Natural killer cell (primary cell): ENCODE results near the gene RGS6. TPM values are rescaled to one million over a fixed set of nuclear protein-coding genes. Genes with fewer than 3 reads are reported as not detected.

Experiments used
- ATAC-seq, 3 donors: fragments of 150-1000 bp in 2 of 3; fragments of 200-7000 bp in 1 of 3; cut with Tn5 transposase; 1 replicate in 1 of 3; 2 replicates in 2 of 3; pipeline ENCODE4 v1.10.0; 2021; ENCODE audit warnings: mild to moderate bottlenecking in 2 of 3, moderate library complexity in 2 of 3
- DNase-seq, 2 donors: peaks; one replicate each; pipeline versions ENCODE4 v3.0.0 to v3.0.0-alpha.2; 2013 to 2021; ENCODE audit warnings: mixed read lengths in 1 of 2
- H3K27ac ChIP-seq: one replicate; pipeline ENCODE4 v1.5.1; 2013; ENCODE audit warnings: mild to moderate bottlenecking, low read length
- H3K27me3 ChIP-seq: one replicate; pipeline ENCODE4 v1.6.1; 2013; ENCODE audit warnings: low read length; ENCODE audit not compliant: control insufficient read depth, insufficient read depth
- H3K36me3 ChIP-seq: one replicate; pipeline ENCODE4 v1.6.1; 2013; ENCODE audit warnings: low read length; ENCODE audit not compliant: control insufficient read depth, insufficient read depth
- H3K4me1 ChIP-seq: one replicate; pipeline ENCODE4 v1.6.1; 2013; ENCODE audit warnings: low read length; ENCODE audit not compliant: control insufficient read depth, insufficient read depth
- H3K4me3 ChIP-seq: one replicate; pipeline ENCODE4 v1.5.1; 2013; ENCODE audit warnings: low read length
- H3K9me3 ChIP-seq: one replicate; pipeline ENCODE4 v1.6.1; 2013; ENCODE audit warnings: low read length; ENCODE audit not compliant: control insufficient read depth, insufficient read depth
- H3K27ac Mint-ChIP-seq, 2 donors: one replicate each; pipeline ENCODE4 v1.8.0; 2022; ENCODE audit warnings: mild to moderate bottlenecking in 2 of 2, mixed read lengths in 2 of 2, moderate library complexity in 1 of 2
- H3K27me3 Mint-ChIP-seq, 2 donors: one replicate each; pipeline ENCODE4 v1.8.0; 2022; ENCODE audit warnings: low read depth in 2 of 2, mixed read lengths in 2 of 2
- H3K36me3 Mint-ChIP-seq: one replicate; pipeline ENCODE4 v1.8.0; 2022; ENCODE audit warnings: mixed read lengths
- H3K4me1 Mint-ChIP-seq, 2 donors: one replicate each; pipeline ENCODE4 v1.8.0; 2022; ENCODE audit warnings: mixed read lengths in 2 of 2
- H3K4me3 Mint-ChIP-seq: one replicate; pipeline ENCODE4 v1.8.0; 2022; ENCODE audit warnings: mild to moderate bottlenecking, moderate library complexity, mixed read lengths
- H3K9me3 Mint-ChIP-seq, 2 donors: one replicate each; pipeline ENCODE4 v1.8.0; 2022; ENCODE audit warnings: mixed read lengths in 2 of 2
- CTCF ChIP-seq: fragments of 200-600 bp; IDR thresholded peaks from one replicate; pipeline ENCODE4 v1.8.0; 2022; ENCODE audit warnings: antibody characterized with exemption
- WGBS: methylation state at CpG from one replicate; pipeline ENCODE4 v1.1.7; 2013; ENCODE audit warnings: missing lambda C conversion rate; ENCODE audit not compliant: insufficient coverage; 5-methylcytosine and 5-hydroxymethylcytosine counted together
- intact Hi-C: fragments of 100-400 bp; cut with micrococcal nuclease; formaldehyde crosslinking; loops from one replicate; pipeline ENCODE4 v1.14.2; 2022
- total RNA-seq, 4 donors: library from RNA; stranded (reverse); fragments of 120-200 nt in 1 of 4; gene quantifications; one replicate each; pipeline versions ENCODE4 v1.2.3 to v1.2.4, GENCODE V29; 2013 to 2022

RGS6 gene
- total RNA-seq, 3 donors from 2014 or later (not counting 1 experiment from before 2014, with no cell fraction given) = 0.75 to 1.4 TPM; not detected in 1

DNA sequence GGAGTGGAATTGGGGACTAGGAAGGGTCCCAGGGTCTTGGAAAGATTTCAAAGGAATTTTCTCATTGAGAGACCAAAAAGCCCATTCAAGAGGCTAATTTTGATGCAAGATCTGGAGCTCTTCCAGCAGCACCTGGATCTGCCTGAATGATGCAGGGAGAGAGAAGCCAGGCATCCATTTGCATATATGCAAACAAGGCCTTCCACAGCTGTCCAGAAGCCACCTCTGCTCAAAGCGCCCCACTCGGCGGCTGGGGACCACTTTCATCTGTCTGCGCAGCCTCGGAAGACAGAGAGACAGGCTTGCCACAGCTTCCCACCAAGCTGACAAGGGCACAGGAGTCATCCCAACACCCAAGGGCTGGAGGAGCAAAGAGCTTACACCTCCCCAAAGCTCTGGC lies 666.1 kb downstream of the RGS6 start:
- H3K4me1 ChIP-seq = peaks cover 26% of the 10 kb centered on the region
- ATAC-seq (no peak), DNase-seq (no peak)
- no peak overlapping the region for H3K27ac ChIP-seq
- no peak for TF ChIP-seq CTCF
- H3K36me3 Mint-ChIP-seq = no peaks in the 10 kb centered on the region
- H3K27me3 ChIP-seq = peaks cover 25% of the 10 kb centered on the region
- intact Hi-C loops = no loop called here
- 83% methylated on average over 5 of the region's 5 CpGs for WGBS
- no peak overlapping the region for H3K4me3 Mint-ChIP-seq
- peaks cover 60 to 64% of the 10 kb centered on the region in 2 donors for H3K27me3 Mint-ChIP-seq
- no peaks in the 10 kb centered on the region for H3K9me3 ChIP-seq
- no peak overlapping the region for H3K4me3 ChIP-seq
- H3K36me3 ChIP-seq = no peaks in the 10 kb centered on the region
- no peak overlapping the region for H3K27ac Mint-ChIP-seq
- H3K9me3 Mint-ChIP-seq = no peaks in the 10 kb centered on the region
- H3K4me1 Mint-ChIP-seq = peaks cover 27 to 35% of the 10 kb centered on the region in 2 donors

DNA sequence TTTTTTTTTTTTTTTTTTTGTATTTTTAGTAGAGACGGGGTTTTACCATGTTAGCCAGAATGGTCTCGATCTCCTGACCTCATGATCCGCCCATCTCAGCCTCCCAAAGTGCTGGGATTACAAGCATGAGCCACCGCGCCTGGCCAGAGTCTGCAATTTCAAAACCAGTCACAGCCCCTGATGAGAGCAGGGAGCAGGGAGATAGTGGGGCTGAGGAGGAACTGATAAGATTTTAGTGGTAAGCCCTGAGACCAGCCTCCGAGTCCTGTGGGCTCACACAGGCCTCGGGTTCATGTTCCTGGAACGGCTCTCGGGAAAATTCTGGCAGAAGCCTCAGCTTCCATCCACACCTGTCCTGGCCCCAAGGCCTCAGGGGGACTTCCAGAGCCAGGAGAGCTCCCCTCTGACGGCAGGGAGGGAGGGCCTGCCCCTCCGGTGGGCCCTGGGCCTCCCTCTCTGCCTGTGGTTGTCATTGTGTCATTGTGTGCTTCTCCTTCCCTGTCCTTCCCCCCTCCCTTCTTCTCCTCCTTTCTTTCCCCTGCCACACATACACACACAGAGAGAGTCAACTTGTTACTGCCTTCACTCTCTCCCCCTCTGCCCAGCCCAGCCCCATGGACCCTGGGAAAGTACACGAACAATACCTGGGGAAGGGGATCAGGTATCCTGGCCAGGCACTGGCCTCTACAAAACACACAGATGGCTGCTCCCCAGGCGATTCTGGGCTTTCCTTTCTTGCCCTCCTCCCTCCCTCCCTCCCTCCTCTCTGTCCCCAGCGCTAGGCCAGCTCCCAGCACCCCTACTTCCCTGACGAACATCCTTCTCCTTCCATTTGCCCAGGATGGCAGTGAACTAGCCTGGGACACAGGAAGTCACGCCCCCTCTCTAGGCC lies 667.6 kb downstream of the RGS6 start:
- no peak for DNase-seq
- no peak for ATAC-seq
- Mint-ChIP-seq H3K36me3 (no peaks in the 10 kb centered on the region), H3K4me3 (no peak overlapping the region), H3K4me1 (peaks cover 17 to 24% of the 10 kb centered on the region in 2 donors), H3K27ac (no peak overlapping the region), H3K27me3 (peaks cover 66 to 69% of the 10 kb centered on the region in 2 donors), H3K9me3 (no peaks in the 10 kb centered on the region)
- Histone ChIP-seq H3K9me3 (no peaks in the 10 kb centered on the region), H3K27ac (no peak overlapping the region), H3K36me3 (no peaks in the 10 kb centered on the region), H3K4me3 (no peak overlapping the region), H3K4me1 (peaks cover 11% of the 10 kb centered on the region), H3K27me3 (peaks cover 25% of the 10 kb centered on the region)
- TF ChIP-seq CTCF = no peak
- 78% methylated on average over 16 of the region's 16 CpGs for WGBS
- intact Hi-C loops = no loop called here

DNA sequence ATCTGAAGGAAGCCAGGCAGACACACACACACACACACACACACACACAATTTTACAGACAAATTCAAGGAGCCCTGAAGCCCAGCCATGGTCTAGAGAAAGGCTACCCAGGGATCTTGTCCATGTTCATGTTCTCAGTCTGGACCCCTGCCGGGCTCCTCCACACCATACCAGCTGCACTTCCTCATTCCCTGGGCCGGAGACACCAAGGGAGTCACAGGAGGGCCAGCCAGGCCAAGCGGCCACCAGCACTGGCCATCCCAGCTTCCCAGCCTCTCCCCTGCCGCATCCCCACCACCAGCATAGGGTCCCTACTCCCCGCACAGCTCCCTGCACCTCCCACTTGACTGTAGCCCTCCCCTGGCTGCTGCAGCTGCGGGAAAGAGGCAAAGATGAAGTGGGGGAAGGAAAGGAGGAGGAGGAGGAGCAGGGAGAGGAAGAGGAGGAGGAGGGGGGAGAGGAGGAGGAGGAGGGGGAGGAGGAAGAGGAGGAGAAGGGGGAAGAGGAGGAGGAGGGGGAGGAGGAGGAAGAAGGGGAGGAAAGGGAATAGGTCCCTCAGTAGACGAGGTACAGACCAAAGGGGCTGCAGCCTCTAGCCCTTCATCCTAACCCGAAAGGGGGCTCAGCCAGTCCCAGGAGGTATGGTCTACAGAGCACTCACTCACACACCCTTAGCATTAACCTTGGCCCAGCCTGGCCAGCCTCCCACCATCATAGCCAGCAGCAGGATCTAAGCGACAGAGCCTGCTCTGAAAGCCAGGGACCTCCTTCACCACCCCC lies 668.5 kb downstream of the RGS6 start:
- peaks cover 17% of the 10 kb centered on the region for H3K27me3 ChIP-seq
- H3K27me3 Mint-ChIP-seq = peaks cover 67 to 70% of the 10 kb centered on the region in 2 donors

More for the DNA sequence above, 668.5 kb downstream of the RGS6 start:
- Histone ChIP-seq H3K4me3 (no peak overlapping the region), H3K4me1 (peaks cover 6% of the 10 kb centered on the region), H3K9me3 (no peaks in the 10 kb centered on the region), H3K36me3 (no peaks in the 10 kb centered on the region), H3K27ac (no peak overlapping the region)
- peaks cover 8 to 15% of the 10 kb centered on the region in 2 donors for H3K4me1 Mint-ChIP-seq
- no peaks in the 10 kb centered on the region for H3K36me3 Mint-ChIP-seq
- no peak for TF ChIP-seq CTCF
- intact Hi-C loops = no loop called here
- no peak for ATAC-seq
- H3K4me3 Mint-ChIP-seq = no peak overlapping the region
- DNase-seq = no peak
- H3K9me3 Mint-ChIP-seq = no peaks in the 10 kb centered on the region
- no peak overlapping the region for H3K27ac Mint-ChIP-seq
- WGBS = 83% methylated on average over 9 of the region's 9 CpGs
